ENCODE results near the gene SPEG. TPM values are rescaled to one million over a fixed set of nuclear protein-coding genes. Genes with fewer than 3 reads are reported as not detected.

SPEG gene
- total RNA-seq, 2 donors from 2014 or later = 23.1 to 29.8 TPM

DNA sequence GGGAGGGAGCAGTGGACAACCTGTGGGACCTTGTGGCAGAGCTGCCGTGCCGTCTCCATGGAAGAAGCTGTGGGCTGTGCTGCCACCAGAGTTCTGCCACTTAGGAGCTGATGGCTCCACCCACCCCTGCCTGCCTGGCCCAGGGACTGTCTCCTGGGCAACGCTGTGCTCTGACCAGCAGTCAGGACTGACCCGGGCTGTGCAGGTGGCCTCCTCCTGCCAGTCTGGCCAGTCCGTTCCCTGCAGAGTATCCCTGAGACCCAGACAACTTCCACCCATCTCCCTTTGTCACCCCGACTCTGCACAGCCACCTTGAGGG lies 92.4 kb downstream of the SPEG start:
- Histone ChIP-seq H3K9ac (ENCODE audit: extremely low read depth, low read length, poor library complexity, severe bottlenecking) (no peak overlapping the region), H3K36me3 (ENCODE audit: control insufficient read depth, insufficient read depth, low read length) (no peaks in the 10 kb centered on the region), H3K27me3 (ENCODE audit: control insufficient read depth, insufficient read depth, low read length, poor library complexity, severe bottlenecking) (peaks cover 41% of the 10 kb centered on the region), H3K4me1 (ENCODE audit: control insufficient read depth, insufficient read depth, low read length) (peaks cover 26% of the 10 kb centered on the region), H3K4me3 (ENCODE audit: low read length) (no peak overlapping the region), H3K27ac (ENCODE audit: low read depth, low read length) (no peak overlapping the region), H3K9me3 (ENCODE audit: control insufficient read depth, low read length) (no peaks in the 10 kb centered on the region)
- no peaks in the 10 kb centered on the region for H3K9me3 Mint-ChIP-seq
- H3K27ac Mint-ChIP-seq = peak overlapping the region; percentile 13
- H3K4me3 Mint-ChIP-seq = no peak overlapping the region
- no peak for DNase-seq
- H3K4me1 Mint-ChIP-seq = peaks cover 31% of the 10 kb centered on the region
- no peaks in the 10 kb centered on the region for H3K36me3 Mint-ChIP-seq (ENCODE audit: low read depth)
- TF ChIP-seq, protein P1, sequence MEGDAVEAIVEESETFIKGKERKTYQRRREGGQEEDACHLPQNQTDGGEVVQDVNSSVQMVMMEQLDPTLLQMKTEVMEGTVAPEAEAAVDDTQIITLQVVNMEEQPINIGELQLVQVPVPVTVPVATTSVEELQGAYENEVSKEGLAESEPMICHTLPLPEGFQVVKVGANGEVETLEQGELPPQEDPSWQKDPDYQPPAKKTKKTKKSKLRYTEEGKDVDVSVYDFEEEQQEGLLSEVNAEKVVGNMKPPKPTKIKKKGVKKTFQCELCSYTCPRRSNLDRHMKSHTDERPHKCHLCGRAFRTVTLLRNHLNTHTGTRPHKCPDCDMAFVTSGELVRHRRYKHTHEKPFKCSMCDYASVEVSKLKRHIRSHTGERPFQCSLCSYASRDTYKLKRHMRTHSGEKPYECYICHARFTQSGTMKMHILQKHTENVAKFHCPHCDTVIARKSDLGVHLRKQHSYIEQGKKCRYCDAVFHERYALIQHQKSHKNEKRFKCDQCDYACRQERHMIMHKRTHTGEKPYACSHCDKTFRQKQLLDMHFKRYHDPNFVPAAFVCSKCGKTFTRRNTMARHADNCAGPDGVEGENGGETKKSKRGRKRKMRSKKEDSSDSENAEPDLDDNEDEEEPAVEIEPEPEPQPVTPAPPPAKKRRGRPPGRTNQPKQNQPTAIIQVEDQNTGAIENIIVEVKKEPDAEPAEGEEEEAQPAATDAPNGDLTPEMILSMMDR (conservative IDR thresholded peaks at IDR 0.05) = no peak
- peaks cover 57% of the 10 kb centered on the region for H3K27me3 Mint-ChIP-seq (ENCODE audit: insufficient read depth)
- 70 to 85% methylated on average over 6 of the region's 6 CpGs for WGBS, 2 experiments (ENCODE audit: insufficient coverage in 1 of 2, insufficient read length in 1 of 2)

DNA sequence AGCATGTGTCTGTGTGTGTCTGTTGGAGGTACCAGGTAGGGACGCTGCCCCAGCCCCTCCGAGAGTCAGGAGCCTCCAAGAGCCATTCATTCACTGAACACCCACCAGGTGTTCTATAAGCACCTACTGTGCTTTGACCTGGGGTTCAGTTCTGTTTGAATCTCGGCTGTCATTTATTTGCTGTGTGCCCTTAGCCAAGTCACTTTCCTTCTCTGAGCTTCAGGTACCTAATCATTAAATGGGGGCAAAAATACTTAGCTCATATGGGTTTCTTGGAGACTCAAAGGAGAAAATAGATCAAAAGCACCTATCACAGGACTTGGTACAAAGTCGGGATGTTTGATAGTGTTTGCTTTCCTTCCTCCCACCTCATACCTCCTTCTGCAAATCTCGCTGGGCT lies 92.8 kb downstream of the SPEG start:
- no peak overlapping the region for H3K4me3 Mint-ChIP-seq
- peaks cover 59% of the 10 kb centered on the region for H3K27me3 Mint-ChIP-seq (ENCODE audit: insufficient read depth)
- TF ChIP-seq, protein P1 (conservative IDR thresholded peaks at IDR 0.05) = no peak
- peaks cover 29% of the 10 kb centered on the region for H3K4me1 Mint-ChIP-seq
- peak overlapping the region; percentile 13 for H3K27ac Mint-ChIP-seq
- Histone ChIP-seq H3K9me3 (ENCODE audit: control insufficient read depth, low read length) (no peaks in the 10 kb centered on the region), H3K4me1 (ENCODE audit: control insufficient read depth, insufficient read depth, low read length) (peaks cover 26% of the 10 kb centered on the region), H3K27me3 (ENCODE audit: control insufficient read depth, insufficient read depth, low read length, poor library complexity, severe bottlenecking) (peaks cover 41% of the 10 kb centered on the region), H3K4me3 (ENCODE audit: low read length) (no peak overlapping the region), H3K27ac (ENCODE audit: low read depth, low read length) (no peak overlapping the region), H3K9ac (ENCODE audit: extremely low read depth, low read length, poor library complexity, severe bottlenecking) (no peak overlapping the region), H3K36me3 (ENCODE audit: control insufficient read depth, insufficient read depth, low read length) (no peaks in the 10 kb centered on the region)
- 88 to 90% methylated on average over 4 to 5 of the region's 5 CpGs for WGBS, 2 experiments (ENCODE audit: insufficient coverage in 1 of 2, insufficient read length in 1 of 2)
- DNase-seq = no peak
- no peaks in the 10 kb centered on the region for H3K36me3 Mint-ChIP-seq (ENCODE audit: low read depth)
- H3K9me3 Mint-ChIP-seq = no peaks in the 10 kb centered on the region

DNA sequence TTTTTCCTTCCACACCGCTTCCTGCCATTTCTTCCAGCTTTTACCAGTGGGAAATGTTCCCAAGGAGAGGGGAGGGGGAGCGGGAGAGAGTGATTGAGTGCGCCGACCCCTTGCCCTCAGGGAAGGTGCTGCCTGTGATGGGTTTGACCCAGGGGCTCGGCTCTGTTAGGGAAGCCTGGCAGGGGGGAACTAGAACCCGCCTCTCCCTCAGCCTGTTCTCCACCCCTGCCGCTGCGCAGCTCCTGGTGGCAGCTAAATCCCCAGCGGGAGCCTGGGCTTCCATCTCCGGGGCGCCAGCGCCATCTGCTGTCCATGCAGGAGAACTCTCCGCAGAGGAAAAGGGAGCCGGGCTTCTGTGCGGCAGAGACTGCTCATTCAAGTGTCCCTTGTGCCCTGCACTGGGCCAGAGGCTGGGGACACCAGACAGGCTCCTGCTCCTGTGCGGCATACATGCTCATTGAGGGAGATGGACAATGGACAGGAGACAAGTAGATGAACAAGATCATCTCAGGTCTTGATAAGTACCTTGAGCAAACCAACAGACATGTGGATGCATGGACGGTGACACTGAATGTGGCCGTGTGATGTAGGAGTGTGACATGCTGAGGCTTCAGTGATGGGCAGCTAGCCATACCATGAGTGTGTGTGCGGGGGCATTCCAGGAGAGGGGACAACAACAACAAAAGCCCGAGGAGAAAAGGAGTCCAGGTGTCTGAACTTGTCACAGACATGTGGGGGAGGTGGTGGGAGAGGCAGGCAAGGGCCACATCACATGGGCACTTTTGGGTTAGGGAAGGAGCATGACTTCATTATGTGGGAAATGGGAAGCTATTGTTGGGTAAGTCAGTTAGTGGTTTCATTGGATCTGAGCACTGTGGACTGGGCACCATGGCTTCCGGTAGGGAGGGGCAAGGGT lies 95.7 kb downstream of the SPEG start:
- Mint-ChIP-seq H3K27ac (no peak overlapping the region), H3K9me3 (no peaks in the 10 kb centered on the region), H3K4me3 (peak overlapping the region; percentile 24), H3K27me3 (ENCODE audit: insufficient read depth) (peaks cover 68% of the 10 kb centered on the region), H3K36me3 (ENCODE audit: low read depth) (no peaks in the 10 kb centered on the region), H3K4me1 (peaks cover 23% of the 10 kb centered on the region)
- Histone ChIP-seq H3K9ac (ENCODE audit: extremely low read depth, low read length, poor library complexity, severe bottlenecking) (no peak overlapping the region), H3K27me3 (ENCODE audit: control insufficient read depth, insufficient read depth, low read length, poor library complexity, severe bottlenecking) (peaks cover 41% of the 10 kb centered on the region), H3K4me1 (ENCODE audit: control insufficient read depth, insufficient read depth, low read length) (peaks cover 25% of the 10 kb centered on the region), H3K4me3 (ENCODE audit: low read length) (peak overlapping the region; percentile 73), H3K27ac (ENCODE audit: low read depth, low read length) (no peak overlapping the region), H3K36me3 (ENCODE audit: control insufficient read depth, insufficient read depth, low read length) (no peaks in the 10 kb centered on the region), H3K9me3 (ENCODE audit: control insufficient read depth, low read length) (no peaks in the 10 kb centered on the region)
- TF ChIP-seq, protein P1 (conservative IDR thresholded peaks at IDR 0.05) = peak; percentile 98
- peak; percentile 95 for DNase-seq
- 22 to 40% methylated on average over 9 to 21 of the region's 21 CpGs for WGBS, 2 experiments (ENCODE audit: insufficient coverage in 1 of 2, insufficient read length in 1 of 2)
